ENCODE measurements around the gene KDM8.

DNA sequence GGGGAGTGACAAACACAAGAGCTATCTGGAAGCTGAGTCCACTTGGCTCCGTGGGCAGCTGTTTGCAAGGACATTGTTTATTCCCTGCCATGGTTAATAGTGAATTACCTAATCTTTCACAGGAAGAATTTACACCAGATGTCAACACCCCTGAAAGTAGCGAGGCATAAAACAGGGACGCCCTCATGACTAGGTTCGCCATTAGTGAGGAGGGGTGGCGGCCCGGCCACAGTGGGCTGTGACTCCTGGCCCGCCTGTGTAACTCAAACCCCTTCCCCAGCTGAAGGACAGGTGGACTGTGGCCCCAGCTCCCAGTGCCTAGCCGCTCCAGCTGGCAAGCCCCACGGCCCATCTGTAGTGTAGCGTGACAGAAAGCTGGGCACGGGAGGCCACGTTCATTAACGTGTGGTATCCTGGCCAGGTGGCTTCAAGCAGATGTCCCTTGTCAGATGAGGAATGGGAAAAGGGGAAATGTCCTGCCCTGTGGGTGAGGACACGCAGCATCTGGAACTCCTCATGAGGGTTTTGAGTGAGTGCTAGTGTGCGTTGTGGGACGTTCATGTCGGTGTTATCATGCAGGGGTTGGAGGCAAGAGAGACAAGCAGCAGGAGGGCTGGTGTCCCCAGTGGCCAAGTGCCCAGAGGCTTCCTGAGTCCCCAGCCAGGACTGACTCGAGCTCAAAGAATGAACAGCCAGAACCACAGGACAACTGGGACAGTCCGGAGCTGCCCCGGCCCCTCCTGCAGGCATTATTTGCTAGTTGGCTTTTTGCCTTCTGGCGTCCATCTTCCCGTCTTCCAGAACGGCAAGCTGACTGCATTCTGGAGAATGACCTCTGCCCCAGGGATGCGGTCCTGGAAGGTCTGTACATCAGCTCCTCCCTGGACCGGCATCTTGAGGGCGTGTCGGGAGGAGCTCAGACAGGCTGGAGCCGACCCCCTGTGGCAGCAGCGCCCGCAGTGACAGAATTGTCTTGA, 19.2 kb downstream of the KDM8 start:
- TF ChIP-seq, protein P1, sequence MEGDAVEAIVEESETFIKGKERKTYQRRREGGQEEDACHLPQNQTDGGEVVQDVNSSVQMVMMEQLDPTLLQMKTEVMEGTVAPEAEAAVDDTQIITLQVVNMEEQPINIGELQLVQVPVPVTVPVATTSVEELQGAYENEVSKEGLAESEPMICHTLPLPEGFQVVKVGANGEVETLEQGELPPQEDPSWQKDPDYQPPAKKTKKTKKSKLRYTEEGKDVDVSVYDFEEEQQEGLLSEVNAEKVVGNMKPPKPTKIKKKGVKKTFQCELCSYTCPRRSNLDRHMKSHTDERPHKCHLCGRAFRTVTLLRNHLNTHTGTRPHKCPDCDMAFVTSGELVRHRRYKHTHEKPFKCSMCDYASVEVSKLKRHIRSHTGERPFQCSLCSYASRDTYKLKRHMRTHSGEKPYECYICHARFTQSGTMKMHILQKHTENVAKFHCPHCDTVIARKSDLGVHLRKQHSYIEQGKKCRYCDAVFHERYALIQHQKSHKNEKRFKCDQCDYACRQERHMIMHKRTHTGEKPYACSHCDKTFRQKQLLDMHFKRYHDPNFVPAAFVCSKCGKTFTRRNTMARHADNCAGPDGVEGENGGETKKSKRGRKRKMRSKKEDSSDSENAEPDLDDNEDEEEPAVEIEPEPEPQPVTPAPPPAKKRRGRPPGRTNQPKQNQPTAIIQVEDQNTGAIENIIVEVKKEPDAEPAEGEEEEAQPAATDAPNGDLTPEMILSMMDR (IDR thresholded peaks at IDR 0.05) = no peak
- no peak for TF ChIP-seq POLR2A (IDR thresholded peaks at IDR 0.05)

All from sigmoid colon (tissue), 3 donors.